Measurements from ENCODE around the gene PHF21A. TPM values are rescaled to one million over a fixed set of nuclear protein-coding genes. Genes with fewer than 3 reads are reported as not detected.

The PHF21A gene
- polyA plus RNA-seq, 3 donors, result 6.2 to 95.2 (median 14.0) TPM

- intact Hi-C loops (cut with micrococcal nuclease), result no loop called here
Measured at GRCh38 chr11:45960387-45961095, 160.7 kb downstream of the PHF21A start.

GRCh38 chr11:45959851-45960250, 161.4 kb downstream of the PHF21A start:
- Histone ChIP-seq H3K27me3 (ENCODE audit: control insufficient read depth in 2 of 2, insufficient read depth in 2 of 2, low read length in 2 of 2) (no peaks in the 10 kb centered on the region), H3K9ac (ENCODE audit: insufficient read depth, low read length, poor library complexity, severe bottlenecking) (no peak overlapping the region), H3K9me3 (replicated peaks in 1 of 2; ENCODE audit: control insufficient read depth in 1 of 2, insufficient read depth in 1 of 2, low read length in 2 of 2) (no peaks in the 10 kb centered on the region), H3K79me2 (ENCODE audit: insufficient read depth, low read length) (peaks cover 3% of the 10 kb centered on the region), H3K4me1 (ENCODE audit: control insufficient read depth in 1 of 2, insufficient read depth in 2 of 2, low read length in 2 of 2) (peaks cover 15 to 18% of the 10 kb centered on the region in 2 donors), H3K4me2 (replicated peaks; ENCODE audit: extremely low read depth, low read length, poor library complexity, severe bottlenecking) (peak overlapping the region; percentile 28), H2AFZ (ENCODE audit: insufficient read depth, low read depth, low read length, poor library complexity, severe bottlenecking) (no peak overlapping the region), H3K4me3 (replicated peaks in 1 of 3; ENCODE audit: low read depth in 2 of 3, low read length in 3 of 3) (no peak overlapping the region), H3K36me3 (replicated peaks in 1 of 2; ENCODE audit: control insufficient read depth in 1 of 2, insufficient read depth in 2 of 2, low read length in 2 of 2) (peaks cover 20 to 64% of the 10 kb centered on the region in 2 donors), H3K27ac (ENCODE audit: low read depth in 1 of 2, low read length in 2 of 2) (peak overlapping the region in 1 of 2 donors; percentile 59), H4K20me1 (ENCODE audit: insufficient read depth, low read length) (peaks cover 46% of the 10 kb centered on the region)
- DNase-seq, result no peak
- H3K4me3 Mint-ChIP-seq, result no peak overlapping the region
- H3K36me3 Mint-ChIP-seq, result peaks cover 48 to 69% of the 10 kb centered on the region in 2 donors
- H3K27me3 Mint-ChIP-seq (ENCODE audit: low read depth in 3 of 3), result no peaks in the 10 kb centered on the region
- intact Hi-C loops (cut with micrococcal nuclease), result no loop called here
- peaks cover 0 to 6% (median 0%) of the 10 kb centered on the region in 7 donors for H3K9me3 Mint-ChIP-seq
- no peak for TF ChIP-seq CTCF (IDR thresholded peaks at IDR 0.05)
- WGBS (ENCODE audit: insufficient coverage), result no CpG with 5 or more reads among the region's 1 CpG
- H3K27ac Mint-ChIP-seq, result peak overlapping the region in 4 of 7 donors; percentile 50 to 84 (median 72)
- H3K4me1 Mint-ChIP-seq, result peaks cover 27% of the 10 kb centered on the region

More at GRCh38 chr11:45960387-45961095, 160.7 kb downstream of the PHF21A start:
- H4K20me1 ChIP-seq (ENCODE audit: insufficient read depth, low read length), result peaks cover 45% of the 10 kb centered on the region
- peak overlapping the region; percentile 28 for H3K4me2 ChIP-seq (replicated peaks; ENCODE audit: extremely low read depth, low read length, poor library complexity, severe bottlenecking)
- H2AFZ ChIP-seq (ENCODE audit: insufficient read depth, low read depth, low read length, poor library complexity, severe bottlenecking), result no peak overlapping the region
- H3K4me1 ChIP-seq (ENCODE audit: control insufficient read depth in 1 of 2, insufficient read depth in 2 of 2, low read length in 2 of 2), result peaks cover 15 to 18% of the 10 kb centered on the region in 2 donors
- H3K9me3 ChIP-seq (replicated peaks in 1 of 2; ENCODE audit: control insufficient read depth in 1 of 2, insufficient read depth in 1 of 2, low read length in 2 of 2), result no peaks in the 10 kb centered on the region
- peak overlapping the region in 1 of 2 donors; percentile 59 for H3K27ac ChIP-seq (ENCODE audit: low read depth in 1 of 2, low read length in 2 of 2)
- no peaks in the 10 kb centered on the region for H3K27me3 ChIP-seq (ENCODE audit: control insufficient read depth in 2 of 2, insufficient read depth in 2 of 2, low read length in 2 of 2)
- Mint-ChIP-seq H3K9me3 (peaks cover 0 to 5% (median 0%) of the 10 kb centered on the region in 7 donors), H3K4me3 (no peak overlapping the region), H3K4me1 (peaks cover 26% of the 10 kb centered on the region), H3K27ac (peak overlapping the region in 4 of 7 donors; percentile 50 to 84 (median 72)), H3K27me3 (ENCODE audit: low read depth in 3 of 3) (no peaks in the 10 kb centered on the region), H3K36me3 (peaks cover 41 to 62% of the 10 kb centered on the region in 2 donors)
- no peak overlapping the region for H3K9ac ChIP-seq (ENCODE audit: insufficient read depth, low read length, poor library complexity, severe bottlenecking)
- H3K36me3 ChIP-seq (replicated peaks in 1 of 2; ENCODE audit: control insufficient read depth in 1 of 2, insufficient read depth in 2 of 2, low read length in 2 of 2), result peaks cover 19 to 64% of the 10 kb centered on the region in 2 donors
- no peak overlapping the region for H3K4me3 ChIP-seq (replicated peaks in 1 of 3; ENCODE audit: low read depth in 2 of 3, low read length in 3 of 3)
- WGBS (ENCODE audit: insufficient coverage), result no CpG with 5 or more reads among the region's 4 CpGs
- TF ChIP-seq CTCF (IDR thresholded peaks at IDR 0.05), result no peak
- DNase-seq, result peak in 2 of 3 donors; percentile 13 to 35
- peaks cover 3% of the 10 kb centered on the region for H3K79me2 ChIP-seq (ENCODE audit: insufficient read depth, low read length)

Data from CD14-positive monocyte (primary cell).